ENCODE measurements around the gene GRIK2.

The GRIK2 gene

DNA sequence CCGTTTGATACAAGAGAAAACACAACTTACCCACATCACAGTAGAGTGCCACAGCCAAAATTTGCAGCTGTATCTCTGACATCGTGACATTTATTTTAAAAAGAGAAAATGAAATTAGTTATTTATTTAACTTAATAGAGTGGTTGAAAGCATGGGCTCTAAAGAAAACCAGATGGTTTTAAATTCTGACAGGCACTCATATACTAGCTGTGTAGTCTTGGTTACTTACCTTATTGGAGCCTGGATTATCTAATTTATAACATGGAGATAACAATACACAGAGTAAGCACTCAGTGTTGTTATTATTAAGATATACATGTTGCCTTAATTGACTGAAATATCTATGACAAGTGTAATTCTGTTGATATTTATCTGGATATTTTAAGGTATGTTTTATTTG is 334.9 kb downstream of the GRIK2 start:
- DNase-seq = no peak

DNA sequence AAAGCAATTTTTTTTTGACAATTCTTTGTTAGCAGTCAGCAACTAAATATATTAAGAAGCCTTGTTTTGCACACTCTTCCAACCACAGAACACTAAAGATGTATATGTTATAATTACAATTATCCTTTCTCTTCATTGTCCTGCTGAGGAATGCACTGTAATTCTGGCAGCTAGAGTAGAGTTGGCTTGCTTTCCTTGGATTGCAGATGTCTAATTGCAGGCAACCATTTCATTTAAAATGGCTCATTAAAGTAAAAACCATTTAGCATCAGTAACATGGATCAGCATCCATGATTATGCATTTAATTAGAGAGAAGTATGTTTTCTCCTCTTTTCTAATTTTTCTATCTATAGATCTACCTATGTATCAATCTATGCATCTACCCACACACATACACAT is 335.4 kb downstream of the GRIK2 start:
- DNase-seq = no peak

DNA sequence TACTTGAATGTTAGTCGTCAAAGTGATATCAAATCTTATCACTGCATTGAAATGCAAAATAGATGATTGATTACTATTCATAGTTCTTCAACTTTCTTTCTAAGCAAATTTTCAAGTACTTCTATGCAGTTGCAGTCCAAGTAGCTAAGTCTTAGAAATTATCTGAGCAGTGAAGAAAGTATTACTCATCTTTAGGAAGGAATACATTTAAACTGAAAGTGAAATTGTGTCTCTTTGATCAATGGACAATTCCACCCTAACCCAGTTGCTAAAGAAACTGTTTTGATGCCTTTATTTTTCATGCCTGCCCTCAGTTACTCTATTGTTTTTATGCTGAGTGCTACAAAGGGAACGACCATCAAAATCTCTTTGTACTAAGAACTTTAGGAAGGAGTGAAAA is 337.4 kb downstream of the GRIK2 start:
- no peak for DNase-seq

DNA sequence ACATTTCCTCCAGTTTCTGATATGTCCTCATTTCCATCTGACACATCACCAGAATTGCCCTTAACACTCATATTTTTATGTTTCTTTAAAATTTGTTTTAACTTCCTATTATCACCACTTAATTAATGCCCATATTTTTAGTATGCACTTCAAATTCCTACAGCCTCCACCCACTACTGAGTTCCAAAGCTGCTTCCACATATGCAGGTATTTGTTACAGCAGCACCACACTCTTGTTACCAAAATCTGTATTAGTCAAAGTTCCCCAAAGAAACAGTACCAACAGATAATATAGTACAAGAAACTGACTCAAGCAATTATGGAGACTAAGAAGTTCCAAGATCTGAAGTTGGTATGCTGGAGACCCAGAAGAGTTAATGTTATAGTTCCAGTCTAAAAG is 340.4 kb downstream of the GRIK2 start:
- DNase-seq = no peak

DNA sequence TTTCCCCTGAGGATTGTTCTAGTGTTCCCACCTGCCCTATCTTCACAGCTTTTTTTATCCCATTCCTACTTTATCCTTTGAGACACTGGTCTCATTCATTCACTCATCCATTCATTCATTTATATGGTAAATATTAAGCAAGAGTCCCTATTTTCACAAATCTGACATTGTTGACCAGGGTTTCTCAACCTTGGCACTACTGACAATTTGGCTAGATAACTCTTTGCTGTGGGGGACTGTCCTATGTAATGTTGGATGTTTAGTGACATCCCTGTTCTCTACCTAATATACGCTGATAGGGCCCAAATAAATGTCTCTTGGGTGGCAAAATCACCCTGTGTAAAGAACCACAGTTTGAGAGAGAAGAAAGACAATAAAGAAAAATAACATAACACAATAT is 345.0 kb downstream of the GRIK2 start:
- DNase-seq = no peak

DNA sequence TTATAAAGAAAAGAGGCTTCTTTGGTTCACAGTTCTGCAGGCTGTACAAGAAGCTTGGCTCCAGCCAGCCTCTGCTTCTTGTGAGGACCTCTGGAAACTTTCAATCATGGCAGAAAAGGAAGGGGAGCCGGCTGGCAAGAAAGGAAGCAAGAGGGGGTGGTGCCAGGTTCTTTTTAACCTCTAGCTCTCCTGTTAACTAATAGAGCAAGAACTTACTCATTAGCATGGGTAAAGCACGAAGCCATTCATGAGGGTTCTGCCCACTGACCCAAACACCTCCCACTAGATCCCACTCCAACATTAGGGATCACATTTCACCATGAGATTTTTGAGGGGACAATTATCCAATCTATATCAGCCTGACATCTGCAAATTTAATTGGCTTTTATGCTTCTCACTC is 347.1 kb downstream of the GRIK2 start:
- no peak for DNase-seq

DNA sequence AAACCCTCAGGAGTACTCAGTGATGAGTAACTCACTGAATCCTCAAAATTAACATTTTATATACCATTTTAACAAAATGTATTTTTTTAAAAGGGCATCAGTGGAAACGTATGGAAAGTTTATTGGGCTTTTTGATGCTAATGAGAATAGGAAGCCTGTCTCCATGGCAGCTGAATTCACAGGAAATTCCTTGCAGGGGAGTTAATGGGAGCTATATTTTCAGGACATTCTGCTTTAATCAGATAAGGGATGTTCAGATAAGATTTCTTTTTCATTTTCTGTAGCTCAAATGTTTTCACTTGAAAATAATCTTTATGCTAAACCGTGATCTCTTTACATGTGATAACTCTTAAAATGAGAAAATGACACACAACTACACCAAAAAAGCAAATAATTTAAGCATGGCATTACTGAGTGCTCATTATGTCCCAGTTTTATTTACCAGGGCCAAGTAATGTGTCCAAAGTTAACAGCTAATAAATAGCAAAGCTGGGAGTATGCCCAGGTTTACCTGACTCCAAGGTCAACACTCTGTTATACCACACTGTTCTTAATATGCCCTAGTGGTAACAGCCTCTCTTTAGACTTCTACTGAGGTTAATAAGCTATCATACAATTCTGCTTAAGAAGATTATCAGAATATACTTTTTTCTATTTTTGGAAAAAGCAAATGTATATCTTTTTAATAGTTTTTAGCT is 348.1 kb downstream of the GRIK2 start:
- no peak for DNase-seq

DNA sequence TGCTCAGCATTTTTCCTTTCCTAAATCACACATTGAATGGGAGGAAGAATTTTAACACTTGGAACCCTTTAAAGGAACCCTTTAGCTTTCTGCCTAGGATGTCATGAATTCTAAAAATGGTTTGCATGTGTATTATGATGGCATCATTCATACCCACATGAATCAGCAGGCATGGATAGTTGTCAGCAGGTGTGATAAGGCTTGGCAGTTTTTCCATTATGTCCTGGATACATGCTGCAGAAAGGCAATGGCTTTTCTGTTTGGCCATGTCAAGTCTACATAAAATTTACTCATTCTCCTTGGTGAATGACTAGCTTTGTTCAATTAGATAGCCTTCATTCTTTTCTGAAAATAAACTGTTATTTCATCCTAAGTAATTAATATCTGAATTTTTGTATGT is 353.7 kb downstream of the GRIK2 start:
- no peak for DNase-seq

DNA sequence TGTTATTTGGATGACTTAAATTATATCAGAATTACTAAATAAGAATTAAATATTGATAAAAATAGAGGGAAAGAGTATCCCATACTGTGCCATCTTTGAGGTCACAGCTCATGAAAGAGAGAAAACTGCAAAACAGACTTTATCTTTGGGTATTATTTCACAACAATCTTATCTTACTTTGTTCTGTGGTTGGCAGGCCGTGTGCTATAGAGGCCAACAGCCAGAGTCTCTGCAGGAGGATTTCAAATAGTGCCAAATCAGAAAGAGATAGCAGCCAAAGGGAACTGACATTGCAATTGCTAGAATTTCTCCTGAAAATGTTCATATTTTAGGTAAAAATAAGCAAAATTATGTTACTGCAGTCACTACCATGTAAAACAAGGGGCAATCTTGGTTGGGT is 354.2 kb downstream of the GRIK2 start:
- no peak for DNase-seq

DNA sequence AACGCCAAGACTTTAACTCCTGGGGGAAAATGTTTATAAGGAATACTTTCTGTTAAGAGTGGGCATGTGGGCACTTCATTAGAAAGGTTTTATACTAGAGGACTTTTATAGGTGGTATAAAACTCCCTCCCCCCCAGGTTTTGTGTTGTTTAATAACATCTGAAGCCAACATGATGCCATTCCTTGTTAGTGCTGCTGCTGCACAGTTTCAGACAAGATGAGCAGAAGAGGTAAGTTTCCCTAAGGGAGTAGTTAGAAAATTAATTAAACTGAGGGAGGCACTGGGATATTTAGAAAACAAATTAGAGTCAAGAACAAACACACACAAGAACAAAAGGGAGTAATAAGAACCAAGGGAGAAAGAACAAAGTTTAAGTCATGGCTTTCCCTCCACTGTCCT is 362.4 kb downstream of the GRIK2 start:
- DNase-seq = no peak

DNA sequence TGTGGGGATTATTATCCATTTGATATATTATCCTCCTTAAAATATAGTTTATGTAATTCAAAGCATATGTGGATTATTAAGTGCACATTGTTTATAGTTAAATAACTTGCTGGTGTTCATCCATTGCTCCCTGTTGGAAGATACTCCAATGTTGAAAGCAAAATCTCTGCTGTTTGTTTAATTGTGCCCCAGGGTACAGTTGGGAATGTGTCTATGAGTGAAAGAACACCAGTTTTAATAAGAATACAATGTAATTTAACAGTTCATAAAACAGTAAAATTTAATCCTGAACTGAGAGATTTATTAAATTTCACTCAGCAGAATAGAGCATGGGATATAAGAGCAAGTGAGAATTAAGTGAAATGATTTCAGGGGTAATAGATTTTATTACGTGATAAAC is 364.9 kb downstream of the GRIK2 start:
- DNase-seq = peak in 1 of 3 experiments; percentile 2

DNA sequence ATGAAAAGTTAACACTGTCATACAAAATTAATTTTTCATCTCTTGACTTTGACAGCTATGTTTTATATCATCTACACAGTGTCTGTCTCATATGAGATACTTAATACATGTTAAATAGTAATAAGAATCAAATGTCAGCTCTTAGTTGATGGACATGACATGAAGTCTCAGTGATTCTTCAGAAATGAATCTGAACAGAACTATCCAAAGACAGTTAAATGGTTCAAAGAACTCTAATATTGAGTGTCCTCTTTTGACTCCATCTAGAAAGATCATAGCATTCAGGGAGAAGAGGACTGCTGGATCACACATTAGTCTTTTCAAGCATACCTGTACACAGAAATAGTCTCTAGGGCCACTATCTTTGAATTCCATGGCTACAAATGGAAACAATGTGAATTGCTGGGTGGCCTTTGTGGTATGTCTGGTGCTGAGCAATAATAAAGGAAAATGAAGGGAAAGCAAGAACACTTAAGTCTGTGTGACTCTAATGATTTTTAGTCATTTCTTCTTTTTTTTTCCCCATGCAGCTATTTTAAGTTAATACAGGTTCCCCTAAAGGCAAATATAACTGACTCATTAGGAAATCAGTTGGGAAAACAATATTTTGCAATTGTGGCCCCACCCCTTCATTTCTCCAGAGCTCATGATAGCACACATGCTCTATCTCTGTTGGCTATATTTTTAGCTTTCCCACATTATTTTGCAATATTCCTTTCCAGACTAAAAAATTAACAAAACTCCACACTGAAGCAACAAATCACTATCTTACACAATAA is 367.5 kb downstream of the GRIK2 start:
- peak in 1 of 3 experiments; percentile 30 for DNase-seq

DNA sequence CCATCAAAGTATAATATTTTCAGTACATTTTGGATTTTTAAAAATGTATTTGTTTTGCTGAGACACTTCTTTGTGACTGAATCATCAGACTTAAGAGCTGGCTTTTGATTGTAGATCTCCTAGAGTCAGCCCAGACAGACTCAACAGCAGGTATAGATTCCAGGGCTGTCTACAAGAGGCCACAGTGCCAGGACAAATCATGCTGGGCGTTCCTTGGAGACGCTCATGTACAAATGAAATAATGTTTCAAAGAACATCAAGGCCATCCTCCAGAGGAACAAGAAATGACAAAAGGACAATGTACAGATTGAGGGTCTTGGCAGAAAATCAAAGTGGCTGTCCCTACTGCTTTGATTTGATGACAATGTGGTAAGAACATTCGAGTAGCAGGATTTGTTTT is 369.3 kb downstream of the GRIK2 start:
- DNase-seq = no peak

DNA sequence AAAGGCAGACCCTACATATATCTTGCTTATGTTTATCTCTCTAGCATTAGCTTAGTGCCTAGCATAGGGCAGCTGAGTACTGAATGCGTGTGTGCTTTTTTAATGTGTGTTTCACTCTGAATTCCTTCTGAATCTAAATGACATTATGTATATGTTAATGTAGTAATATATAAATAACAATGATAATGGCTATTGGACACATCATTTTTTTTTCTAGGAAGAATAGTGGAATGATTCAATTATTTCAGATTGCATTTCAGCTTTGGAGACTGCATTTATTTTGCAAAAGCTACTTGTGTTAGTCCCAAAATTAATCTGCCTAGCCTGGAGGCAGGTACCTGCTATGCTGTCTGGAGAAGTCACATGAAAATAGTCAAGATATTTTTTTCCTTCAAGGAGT is 371.8 kb downstream of the GRIK2 start:
- no peak for DNase-seq

DNA sequence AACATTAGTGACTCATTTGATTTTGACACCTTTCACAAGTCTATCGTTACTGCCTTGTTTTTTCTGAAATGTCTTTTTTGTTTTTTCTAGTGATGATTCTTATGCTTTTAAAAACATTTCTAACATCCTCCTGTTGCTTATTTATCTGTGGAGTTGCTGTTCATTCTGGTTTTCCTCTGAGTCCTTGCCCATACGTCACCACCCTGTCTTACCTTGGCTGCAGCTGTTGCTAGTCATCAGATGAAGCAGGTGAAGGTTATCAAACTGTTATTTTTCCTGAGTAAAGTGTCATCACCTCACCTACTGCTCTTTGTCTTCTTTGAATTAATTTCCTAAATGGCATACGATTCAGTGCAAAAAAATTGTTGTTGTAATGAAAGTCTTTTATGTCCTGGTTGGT is 376.6 kb downstream of the GRIK2 start:
- peak in 1 of 3 experiments; percentile 75 for DNase-seq

DNA sequence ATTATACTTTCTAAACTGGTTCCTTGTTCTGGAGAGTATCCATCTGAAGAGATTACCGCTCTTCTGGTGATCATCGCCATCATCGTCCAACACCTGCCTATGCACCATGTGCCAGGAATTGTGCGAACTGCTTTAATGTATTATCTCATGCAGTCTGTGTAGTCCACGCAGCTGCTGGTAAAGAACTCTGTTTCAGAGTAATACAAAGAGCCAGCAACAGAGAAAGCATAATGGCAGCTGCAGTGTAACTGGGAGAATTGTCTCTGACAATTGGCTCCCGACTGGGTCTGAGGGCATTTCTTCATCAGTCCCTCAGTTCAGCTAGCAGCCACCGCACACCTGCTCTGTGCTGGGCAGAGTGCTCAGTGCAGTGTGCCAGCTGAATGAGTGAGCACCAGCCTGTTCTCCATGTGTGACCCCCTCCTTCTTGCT is 383.4 kb downstream of the GRIK2 start:
- peak in 2 of 3 experiments; percentile 15 to 53 for DNase-seq

DNA sequence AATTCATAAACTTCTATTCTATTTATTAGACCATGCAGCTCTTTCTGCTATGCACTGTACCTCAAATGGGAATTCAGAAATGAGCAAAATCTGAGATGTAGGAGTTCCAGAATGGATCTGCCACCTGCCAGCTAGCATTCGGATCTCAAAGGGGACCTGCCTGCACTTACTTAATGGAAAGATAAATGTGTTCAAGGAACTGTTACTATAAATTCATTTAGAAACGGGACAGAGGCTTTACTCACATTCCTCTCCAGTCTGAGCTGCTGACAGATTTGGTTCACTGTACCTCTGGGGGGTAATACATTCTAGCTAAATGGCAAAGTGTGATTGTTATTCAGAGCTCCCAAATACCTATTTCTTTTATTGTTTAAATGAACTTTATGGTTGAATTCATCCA is 384.1 kb downstream of the GRIK2 start:
- no peak for DNase-seq

DNA sequence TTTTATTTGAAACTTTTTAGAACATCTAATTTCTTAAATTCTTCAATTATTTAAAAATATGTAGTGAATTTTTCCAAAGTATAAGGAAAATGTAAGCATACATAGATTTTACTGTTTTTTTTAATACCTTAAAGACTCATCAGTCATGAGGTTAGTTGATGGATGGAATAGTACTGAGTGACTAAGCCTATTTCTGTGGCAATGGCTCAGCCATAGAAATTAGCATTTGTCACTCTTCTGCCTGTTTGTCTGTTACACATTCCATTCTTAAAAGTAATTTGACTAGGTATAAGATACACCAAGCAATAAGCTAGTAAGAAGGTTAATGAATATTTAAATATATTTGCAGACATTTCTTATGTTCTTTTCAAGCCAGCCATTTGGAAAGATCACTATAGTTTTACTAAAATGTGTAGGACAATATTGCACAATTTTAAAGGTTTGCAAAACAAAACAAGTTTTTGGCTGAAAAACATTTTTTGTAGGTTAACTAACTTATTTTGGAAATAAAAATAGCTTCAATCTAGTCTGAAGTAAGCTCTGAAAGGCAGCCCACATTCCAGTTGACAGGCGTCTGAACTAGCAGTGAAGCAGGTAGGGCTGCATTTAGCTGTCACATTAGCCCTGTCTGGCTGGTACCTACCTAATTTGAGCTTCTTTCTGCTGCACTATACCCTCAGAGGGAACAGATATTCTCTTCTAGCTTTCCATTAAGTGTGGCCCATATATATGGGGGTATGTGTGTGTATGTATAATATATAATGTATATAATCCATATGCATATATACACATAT is 385.7 kb downstream of the GRIK2 start:
- no peak for DNase-seq

DNA sequence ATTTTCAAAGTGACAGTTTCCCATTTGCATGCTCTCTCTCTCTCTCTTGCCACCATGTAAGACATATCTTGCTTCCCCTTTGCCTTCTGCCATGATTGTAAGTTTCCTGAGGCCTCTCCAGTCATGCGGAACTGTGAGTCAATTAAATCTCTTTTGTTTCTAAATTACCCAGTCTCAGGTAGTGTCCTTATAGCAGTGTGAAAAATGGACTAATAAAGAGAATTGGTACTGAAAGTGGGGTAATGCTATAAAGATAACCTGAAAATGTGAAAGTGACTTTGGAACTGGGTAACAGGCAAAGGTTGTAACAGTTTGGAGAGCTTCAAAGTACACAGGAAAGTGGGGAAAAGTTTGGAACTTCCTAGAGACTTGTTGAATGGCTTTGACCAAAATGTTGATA is 389.8 kb downstream of the GRIK2 start:
- DNase-seq = no peak

DNA sequence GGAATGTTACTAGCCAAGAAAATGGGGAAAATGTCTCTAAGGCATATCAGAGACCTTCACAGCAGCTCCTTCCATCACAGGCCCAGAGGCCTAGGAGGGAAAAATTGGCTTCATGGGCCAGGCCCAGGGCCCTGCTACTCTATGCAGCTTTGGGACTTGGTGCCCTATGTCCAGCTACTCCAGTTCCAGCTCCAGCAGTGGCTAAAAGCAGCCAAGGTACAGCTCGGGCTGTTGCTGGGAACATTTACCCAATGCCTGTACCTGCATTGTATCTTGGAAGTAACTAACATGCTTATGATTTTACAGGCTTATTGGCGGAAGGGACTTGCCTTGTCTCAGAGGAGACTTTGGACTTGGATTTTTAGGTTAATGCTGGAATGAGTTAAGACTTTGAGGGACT is 390.6 kb downstream of the GRIK2 start:
- DNase-seq = no peak

DNA sequence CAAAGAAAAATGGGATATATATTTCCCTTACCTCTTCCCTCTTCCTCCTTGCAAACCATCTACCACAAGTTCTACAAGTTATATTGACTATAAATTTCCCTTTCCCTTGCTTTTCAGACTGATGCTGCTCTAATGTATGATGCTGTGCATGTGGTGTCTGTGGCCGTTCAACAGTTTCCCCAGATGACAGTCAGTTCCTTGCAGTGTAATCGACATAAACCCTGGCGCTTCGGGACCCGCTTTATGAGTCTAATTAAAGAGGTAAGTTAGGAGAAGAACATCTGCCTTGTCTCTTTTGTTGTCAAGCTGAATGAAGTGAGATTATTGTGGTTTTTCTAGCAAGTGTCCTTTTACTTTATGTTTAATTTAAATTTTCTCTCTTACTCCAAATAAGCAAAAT is 406.0 kb downstream of the GRIK2 start:
- peak in 2 of 3 experiments; percentile 3 to 33 for DNase-seq

DNA sequence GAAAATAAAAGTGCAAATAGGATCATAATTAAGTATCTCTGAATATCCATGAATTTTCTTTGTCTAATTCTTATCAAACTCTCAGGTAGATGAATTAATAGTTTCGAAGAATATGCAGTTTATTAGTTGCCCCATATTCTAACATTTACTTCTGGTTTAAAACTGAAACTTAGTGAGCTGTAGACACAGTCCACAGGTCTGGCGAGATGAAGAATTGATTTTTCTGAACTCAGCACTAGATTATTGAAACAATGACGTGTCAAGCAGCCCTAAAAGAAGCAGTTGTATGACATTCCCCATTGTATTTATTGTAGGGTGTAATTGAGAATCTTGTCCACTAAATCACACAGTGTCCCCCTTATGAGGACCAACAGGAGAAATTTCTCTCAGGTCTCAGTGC is 407.1 kb downstream of the GRIK2 start:
- peak in 1 of 3 experiments; percentile 8 for DNase-seq

DNA sequence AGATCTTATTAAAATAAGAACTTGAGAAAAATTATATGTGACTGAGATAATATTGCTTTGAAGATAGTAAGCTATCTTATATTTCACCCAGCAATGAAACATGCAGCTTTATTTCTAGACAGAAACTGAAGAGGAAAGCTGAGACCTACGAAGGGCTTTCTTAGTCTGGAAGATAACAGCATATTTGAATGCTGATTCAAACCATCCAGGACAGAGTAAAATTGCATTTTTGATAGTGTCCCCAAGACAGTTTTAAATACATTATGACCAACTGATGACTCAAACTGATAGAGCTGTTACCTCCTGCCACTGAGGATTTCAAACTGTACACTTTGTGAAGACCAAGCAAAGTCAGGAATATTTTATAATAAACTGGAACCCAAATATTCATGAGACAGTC is 409.6 kb downstream of the GRIK2 start:
- no peak for DNase-seq

DNA sequence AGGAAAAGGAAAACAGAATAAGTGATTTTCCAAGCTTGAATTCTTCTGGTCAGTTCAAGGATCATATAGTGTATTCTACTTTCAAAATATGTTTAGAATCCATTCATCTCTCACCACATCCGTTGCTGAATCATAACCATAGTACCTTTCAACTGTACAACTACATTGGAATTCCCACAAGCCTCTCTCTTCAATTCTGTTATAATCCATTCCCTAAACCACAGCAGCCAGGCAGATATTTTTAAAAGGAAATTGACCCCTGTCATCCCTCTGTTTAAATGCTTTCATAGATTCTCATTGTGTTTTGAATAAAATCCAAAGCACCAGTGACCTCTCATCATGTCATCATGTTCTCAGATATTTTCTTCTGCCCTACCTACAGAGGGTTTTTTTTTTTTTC is 412.7 kb downstream of the GRIK2 start:
- no peak for DNase-seq

Data from NCI-H1417 (cell line).